K562 (cell line): ENCODE data around the gene GOSR1. TPM values are rescaled to one million over a fixed set of nuclear protein-coding genes. Genes with fewer than 3 reads are reported as not detected.
A peak's percentile ranks its signal among the peaks of the same experiment; 100 is the strongest.
"Not testable (repeated sequence)": the region's sequence is repeated elsewhere in the genome, so short reads cannot be mapped to it uniquely, and the experiment has no call there.

Experiments
- ATAC-seq: fragments of 200-7000 bp; cut with Tn5 transposase; 3 replicates; pipeline ENCODE4 v1.9.1; 2020; ENCODE audit warnings: moderate library complexity
- BruUV-seq: library from RNA; stranded (reverse); fragments of 400-500 nt; replicated peaks from 2 replicates; lab custom pipeline; 2021; lab: Mats Ljungman, UMichigan
- CTCF ChIA-PET: fragments of 300-600 bp; formaldehyde crosslinking; extraction: SDS; loops from one replicate; lab custom pipeline; 2021; ENCODE audit warnings: low intra/inter-chr PET ratio; lab: Yijun Ruan, JAX
- POLR2A ChIA-PET: fragments of 300-600, 350-650 bp; sonication (Branson Sonifier 250); formaldehyde crosslinking; extraction: SDS; loops from one replicate; lab custom pipeline; 2021; ENCODE audit warnings: antibody characterized with exemption, inconsistent platforms; lab: Yijun Ruan, JAX
- DNase-seq, 4 experiments: peaks; one replicate each; pipeline versions ENCODE4 v3.0.0 to v3.0.0-alpha.2; 2011 to 2018; ENCODE audit warnings: low spot score in 3 of 4, mixed read lengths in 3 of 4; ENCODE audit errors: extremely low read depth in 1 of 4
- FAIRE-seq: peaks from 2 replicates; lab custom pipeline; 2011; peaks lifted over from hg19 to GRCh38; lab: Jason Lieb, UNC
- H2AFZ ChIP-seq: 2 replicates; pipeline ENCODE4 v1.6.0; 2011; ENCODE audit warnings: low read depth, low read length, control low read depth, inconsistent platforms
- H3K27ac ChIP-seq: fragments of 200-600 bp; 3 replicates; pipeline ENCODE4 v1.8.0; 2011; ENCODE audit warnings: low read depth, mild to moderate bottlenecking, control low read depth, inconsistent platforms, low read length, moderate library complexity, mixed read lengths; ENCODE audit errors: extremely low read depth
- H3K27me3 ChIP-seq, 2 experiments: fragments of 300-600 bp in 1 of 2; 2 replicates in 1 of 2; 3 replicates in 1 of 2; pipeline versions ENCODE4 v1.6.0 to v1.8.0; 2011; ENCODE audit warnings: inconsistent platforms in 2 of 2, low read length in 2 of 2, mild to moderate bottlenecking in 1 of 2, mixed read lengths in 1 of 2, moderate library complexity in 1 of 2; ENCODE audit not compliant: control insufficient read depth in 2 of 2, insufficient read depth in 2 of 2
- H3K36me3 ChIP-seq: fragments of 300-600 bp; 3 replicates; pipeline ENCODE4 v1.8.0; 2011; ENCODE audit warnings: mild to moderate bottlenecking, low read length, inconsistent platforms; ENCODE audit not compliant: control insufficient read depth, insufficient read depth
- H3K4me1 ChIP-seq, 2 experiments: fragments of 200-600 bp in 1 of 2; replicated peaks in 1 of 2; 2 replicates in 1 of 2; 3 replicates in 1 of 2; pipeline versions ENCODE4 v1.5.1 to v1.8.0; 2011; ENCODE audit warnings: inconsistent platforms in 2 of 2, low read length in 2 of 2, mild to moderate bottlenecking in 1 of 2, mixed read lengths in 1 of 2, moderate library complexity in 1 of 2; ENCODE audit not compliant: control insufficient read depth in 2 of 2, insufficient read depth in 2 of 2
- H3K4me2 ChIP-seq: 2 replicates; pipeline ENCODE4 v1.6.1; 2011; ENCODE audit warnings: low read length, control low read depth, inconsistent platforms, mixed read lengths; ENCODE audit not compliant: insufficient read depth
- H3K4me3 ChIP-seq: fragments of 200-600 bp; sonication (generic), shearing (Covaris generic); 2 replicates; pipeline ENCODE4 v1.5.1; 2016; ENCODE audit warnings: control low read depth, inconsistent platforms
- H3K79me2 ChIP-seq: fragments of 200-600 bp; 3 replicates; pipeline ENCODE4 v1.8.0; 2011; ENCODE audit warnings: low read length, inconsistent platforms; ENCODE audit not compliant: control insufficient read depth, insufficient read depth
- H3K9ac ChIP-seq, 2 experiments: 2 replicates each; pipeline versions ENCODE4 v1.6.0 to v1.6.1; 2011; ENCODE audit warnings: low read depth in 2 of 2, low read length in 2 of 2, control low read depth in 1 of 2, inconsistent platforms in 1 of 2, mild to moderate bottlenecking in 1 of 2, mixed read lengths in 1 of 2; ENCODE audit not compliant: insufficient read depth in 1 of 2
- H3K9me1 ChIP-seq: one replicate; pipeline ENCODE4 v1.6.0; 2011; ENCODE audit warnings: inconsistent platforms, mild to moderate bottlenecking, low read length, moderate library complexity; ENCODE audit not compliant: control insufficient read depth, insufficient read depth
- H3K9me3 ChIP-seq: replicated peaks from 2 replicates; pipeline ENCODE4 v1.5.1; 2011; ENCODE audit warnings: low read depth, low read length, inconsistent platforms; ENCODE audit not compliant: control insufficient read depth, insufficient read depth
- H4K20me1 ChIP-seq: replicated peaks from 2 replicates; pipeline ENCODE4 v1.6.1; 2011; ENCODE audit warnings: low read length, inconsistent platforms, mixed read lengths; ENCODE audit not compliant: control insufficient read depth, insufficient read depth
- MAX ChIP-seq: sonication (generic); formaldehyde crosslinking; IDR thresholded peaks from 2 replicates; pipeline ENCODE4 v1.9.0; 2022; ENCODE audit warnings: mild to moderate bottlenecking, missing genetic modification reagents
- WGBS: fragments of 100-300 bp; shearing (Covaris generic); methylation state at CpG from one replicate; pipeline ENCODE4 v1.1.6; 2016; ENCODE audit warnings: low coverage, mixed read lengths; ENCODE audit not compliant: insufficient coverage; ENCODE audit errors: missing lambda C conversion rate; 5-methylcytosine and 5-hydroxymethylcytosine counted together
- in situ Hi-C: fragments of 300-500 bp; cut with MboI; formaldehyde crosslinking; loops from 4 replicates; pipeline ENCODE4 v1.15.0; 2018; ENCODE audit warnings: inconsistent platforms, mixed read lengths
- intact Hi-C: fragments of 100-400 bp; cut with micrococcal nuclease; formaldehyde crosslinking; loops from 2 replicates; pipeline ENCODE4 v1.14.2; 2022
- polyA plus RNA-seq, 8 experiments: library from polyadenylated mRNA; depleted of rRNA in 4 of 8; stranded (reverse) in 5 of 8; unstranded in 3 of 8; fragments of >200 nt; fragmentation: Nextera tagmentation in 2 of 8; fragmentation: Illumina TruSeq in 1 of 8; extraction: Ambion mirVana in 2 of 8; extraction: Trizol in 1 of 8; gene quantifications; 2 replicates each; pipeline versions ENCODE4 v1.2.1 to v1.2.3, GENCODE V29; 2011 to 2014; ENCODE audit warnings: inconsistent platforms in 1 of 8, missing spikeins in 1 of 8
- total RNA-seq, 7 experiments: library from RNA; depleted of rRNA in 6 of 7; stranded (reverse); fragments of >200 nt in 6 of 7; fragmentation: Illumina TruSeq in 2 of 7; extraction: Trizol in 2 of 7; gene quantifications; 2 replicates each; pipeline versions ENCODE4 v1.2.1 to v1.2.3, GENCODE V29; 2011 to 2021; ENCODE audit warnings: low replicate concordance in 1 of 7

GOSR1 gene
- total and polyA plus RNA-seq, 9 of the 15 experiments (the other 6 are each of a cell fraction or from before 2014, with no cell fraction given), result 17.6 to 95.5 (median 33.3) TPM

GRCh38 chr17:30563905-30564390 lies 86.7 kb downstream of the GOSR1 start:
- H3K4me3 ChIP-seq, H3K9me1 ChIP-seq, H3K36me3 ChIP-seq, H3K27ac ChIP-seq, H4K20me1 ChIP-seq, CTCF ChIA-PET, BruUV-seq, ATAC-seq, H3K4me2 ChIP-seq, H3K79me2 ChIP-seq, H3K9ac ChIP-seq, H3K9me3 ChIP-seq, in situ Hi-C loops: not testable (repeated sequence)
- Histone ChIP-seq H3K27me3 (peaks cover 6 to 27% of the 10 kb centered on the region in 2 experiments; a peak in 4 of 5 replicates), H2AFZ (0 out of 2 replicates have a peak overlapping the region, but pooled peaks have one; percentile 27), H3K4me1 (peaks cover 0 to 26% of the 10 kb centered on the region in 2 experiments; a peak in 3 of 5 replicates)
- peak; percentile 69 for FAIRE-seq
- WGBS, result 13% methylated on average over 6 of the region's 7 CpGs
- intact Hi-C loops, result loop anchor here (10.0 kb wide), 1 partner anchor 151 kb away; no protein-coding TSS in a partner anchor
- POLR2A ChIA-PET, result interaction anchor here (0.7 kb wide), 1 partner anchor 34 kb away, joined by 3 read pairs; no protein-coding TSS in a partner anchor
- peak; percentile 33; the same call in 1 of the 2 replicates for TF ChIP-seq MAX
- peak in 1 of 4 experiments; percentile 21 for DNase-seq

GRCh38 chr17:30564422-30565072 lies 87.3 kb downstream of the GOSR1 start:
- in situ Hi-C loops, DNase-seq, FAIRE-seq: not testable (repeated sequence)

More at GRCh38 chr17:30564422-30565072, 87.3 kb downstream of the GOSR1 start:
- H3K79me2 ChIP-seq, H3K9me3 ChIP-seq, H3K36me3 ChIP-seq, H3K27ac ChIP-seq, ATAC-seq, H3K4me3 ChIP-seq, H3K4me2 ChIP-seq, BruUV-seq, H2AFZ ChIP-seq, H3K9me1 ChIP-seq, H4K20me1 ChIP-seq, CTCF ChIA-PET: not testable (repeated sequence)
- peak overlapping the region in 1 of 2 experiments; percentile 26; a peak in 1 of 4 replicates for H3K9ac ChIP-seq
- 3% methylated on average over 13 of the region's 13 CpGs for WGBS
- intact Hi-C loops, result loop anchor here (10.0 kb wide), 1 partner anchor 150 kb away; no protein-coding TSS in a partner anchor
- H3K4me1 ChIP-seq, result peaks cover 0 to 22% of the 10 kb centered on the region in 2 experiments; a peak in 3 of 5 replicates
- H3K27me3 ChIP-seq, result peaks cover 6 to 26% of the 10 kb centered on the region in 2 experiments; a peak in 4 of 5 replicates
- POLR2A ChIA-PET, result interaction anchor here (0.6 to 0.8 kb wide), 3 partner anchors 11 to 432 kb away, joined by 3 read pairs; no protein-coding TSS in a partner anchor
